Activated naive CD4-positive, alpha-beta T cell treated with anti-CD3 and anti-CD28 coated beads, Interleukin-2, amount 50 U/mL, for 24 hours (primary cell): ENCODE data around the gene MORN1.

Experiments used
- H3K27ac Mint-ChIP-seq: one replicate; pipeline ENCODE4 v1.8.0; 2021; ENCODE audit warnings: mild to moderate bottlenecking, mixed read lengths
- H3K27me3 Mint-ChIP-seq: one replicate; pipeline ENCODE4 v1.8.0; 2021; ENCODE audit warnings: mixed read lengths
- H3K36me3 Mint-ChIP-seq: one replicate; pipeline ENCODE4 v1.8.0; 2021; ENCODE audit warnings: mixed read lengths
- H3K4me1 Mint-ChIP-seq: one replicate; pipeline ENCODE4 v1.8.0; 2021; ENCODE audit warnings: mixed read lengths
- H3K4me3 Mint-ChIP-seq: one replicate; pipeline ENCODE4 v1.8.0; 2021; ENCODE audit warnings: mild to moderate bottlenecking, mixed read lengths
- H3K9me3 Mint-ChIP-seq: one replicate; pipeline ENCODE4 v1.8.0; 2021; ENCODE audit warnings: mixed read lengths

The MORN1 gene

DNA sequence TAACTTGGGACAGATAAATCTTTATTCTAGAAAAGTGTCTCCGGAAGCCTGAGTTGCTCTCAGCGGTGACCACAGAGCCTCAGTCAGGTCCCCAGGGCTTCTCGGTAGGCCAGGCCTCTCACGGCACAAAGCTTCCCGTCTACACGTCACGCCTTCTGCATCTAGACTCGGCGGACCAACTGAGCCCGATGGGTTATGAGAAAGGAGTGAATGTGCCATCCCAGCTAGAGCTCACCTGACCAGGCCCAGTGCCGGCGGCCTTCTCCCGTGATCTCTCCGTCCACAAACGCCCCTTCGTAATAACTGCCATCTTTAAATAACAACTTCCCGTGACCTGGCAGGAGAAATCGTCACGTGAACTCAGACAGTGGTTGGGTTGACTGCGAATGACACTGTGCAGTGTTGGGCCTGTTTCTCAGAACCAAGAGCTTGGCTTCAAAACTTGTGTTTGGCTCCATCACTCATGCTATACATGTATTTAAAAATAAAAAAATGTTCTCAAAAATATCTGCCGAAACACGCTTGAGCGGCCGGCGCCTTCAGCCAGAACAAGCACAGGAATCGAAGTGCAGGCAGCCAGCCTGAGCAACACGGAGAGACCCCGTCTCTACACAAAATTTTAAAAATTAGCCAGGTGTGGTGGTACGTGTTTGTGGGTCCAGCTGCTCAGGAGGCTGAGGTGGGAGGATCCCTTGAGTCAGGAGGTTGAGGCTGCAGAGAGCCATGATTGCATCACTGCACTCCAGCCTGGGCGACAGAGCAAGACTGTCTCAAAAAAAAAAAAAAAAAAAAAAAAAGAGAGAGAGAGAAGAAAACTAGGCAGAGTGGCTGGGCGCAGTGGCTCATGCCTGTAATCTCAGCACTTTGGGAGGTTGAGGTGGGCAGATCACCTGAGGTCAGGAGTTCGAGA lies 3.1 kb downstream of the MORN1 start:
- Mint-ChIP-seq H3K36me3 (peaks cover 1% of the 10 kb centered on the region), H3K9me3 (no peaks in the 10 kb centered on the region), H3K4me1 (peaks cover 17% of the 10 kb centered on the region), H3K27ac (no peak overlapping the region), H3K4me3 (no peak overlapping the region), H3K27me3 (no peaks in the 10 kb centered on the region)

DNA sequence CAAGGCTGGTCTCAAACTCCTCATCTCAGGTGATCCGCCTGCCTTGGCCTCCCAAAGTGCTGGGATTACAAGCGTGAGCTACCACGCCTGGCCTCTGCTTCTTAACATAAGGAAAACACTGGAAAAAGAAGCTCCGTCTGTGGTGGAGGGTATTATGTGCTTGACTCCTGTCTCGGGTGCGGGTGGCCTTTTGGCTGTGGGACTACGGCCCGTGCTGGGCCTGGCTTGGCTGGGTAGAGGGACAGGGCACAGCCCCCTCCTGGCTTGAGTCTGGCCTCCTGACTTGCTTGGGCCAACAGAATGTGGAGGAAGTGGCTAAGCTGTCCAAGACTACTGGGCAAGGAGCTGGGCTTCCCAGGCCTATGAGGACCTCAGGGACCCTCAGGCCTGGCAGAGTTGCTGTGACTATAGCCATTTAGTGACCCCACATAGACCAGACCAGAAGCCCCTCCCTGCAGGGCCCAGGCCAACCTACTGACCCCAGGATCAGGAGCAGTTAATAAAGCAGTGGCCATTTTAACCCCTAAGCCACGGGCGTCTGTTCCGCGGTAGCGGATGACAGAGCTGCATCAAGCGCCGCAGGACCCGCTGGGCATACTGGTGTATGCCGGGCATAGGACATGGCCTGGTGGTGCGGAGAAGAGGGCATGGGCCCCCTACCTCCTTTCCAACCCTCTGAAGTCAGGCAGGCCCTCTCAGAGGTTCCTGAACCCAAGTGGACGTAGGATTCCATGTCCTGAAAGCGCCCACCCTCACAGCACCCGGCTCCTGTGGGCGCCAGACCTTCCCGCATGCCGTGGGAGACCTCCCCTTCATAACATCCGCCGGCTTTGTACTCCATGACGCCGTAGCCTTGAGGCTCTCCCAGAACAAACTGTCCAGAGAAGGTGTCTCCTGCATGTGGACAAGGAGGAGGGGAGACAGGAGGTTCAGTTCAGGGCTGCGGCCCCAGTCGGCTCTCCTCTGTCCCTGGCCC lies 4.4 kb downstream of the MORN1 start:
- H3K27me3 Mint-ChIP-seq: no peaks in the 10 kb centered on the region
- H3K4me3 Mint-ChIP-seq: no peak overlapping the region
- H3K4me1 Mint-ChIP-seq: peaks cover 6% of the 10 kb centered on the region
- no peak overlapping the region for H3K27ac Mint-ChIP-seq
- H3K36me3 Mint-ChIP-seq: no peaks in the 10 kb centered on the region
- no peaks in the 10 kb centered on the region for H3K9me3 Mint-ChIP-seq

DNA sequence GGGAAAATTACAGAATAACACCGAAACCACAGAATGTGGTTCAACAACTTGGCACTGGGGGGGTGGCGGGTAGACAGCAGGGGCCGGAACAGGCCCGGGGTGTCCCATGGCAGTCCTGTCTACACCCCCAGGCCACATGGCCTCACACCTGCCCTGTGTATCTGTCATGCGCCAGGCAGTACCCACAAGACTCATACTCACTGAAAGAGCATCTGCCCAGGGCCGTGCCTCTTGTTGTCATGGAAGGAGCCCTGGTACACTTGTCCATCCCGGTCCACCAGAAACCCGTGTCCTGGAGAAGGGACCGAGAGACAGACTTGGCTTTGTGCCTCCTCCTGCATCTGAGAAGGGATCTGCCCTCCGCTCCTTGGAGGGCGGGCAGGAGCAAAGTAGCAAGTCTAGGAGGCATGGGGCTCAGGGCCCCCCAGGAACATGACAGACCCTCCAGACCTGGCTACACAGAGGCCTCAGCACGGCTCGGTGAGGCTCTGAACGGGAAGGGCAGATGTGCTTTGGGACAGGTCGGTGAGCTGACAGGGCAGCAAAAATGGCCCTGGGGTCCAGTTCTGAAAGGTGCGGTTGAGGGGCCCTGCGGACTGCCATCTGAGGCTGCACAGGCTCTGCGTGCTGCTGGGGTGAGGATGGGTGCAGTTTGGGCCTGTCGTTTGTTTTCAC lies 5.6 kb downstream of the MORN1 start:
- no peak overlapping the region for H3K27ac Mint-ChIP-seq
- no peak overlapping the region for H3K4me3 Mint-ChIP-seq
- H3K27me3 Mint-ChIP-seq: no peaks in the 10 kb centered on the region
- H3K36me3 Mint-ChIP-seq: no peaks in the 10 kb centered on the region
- H3K4me1 Mint-ChIP-seq: peaks cover 6% of the 10 kb centered on the region
- no peaks in the 10 kb centered on the region for H3K9me3 Mint-ChIP-seq

DNA sequence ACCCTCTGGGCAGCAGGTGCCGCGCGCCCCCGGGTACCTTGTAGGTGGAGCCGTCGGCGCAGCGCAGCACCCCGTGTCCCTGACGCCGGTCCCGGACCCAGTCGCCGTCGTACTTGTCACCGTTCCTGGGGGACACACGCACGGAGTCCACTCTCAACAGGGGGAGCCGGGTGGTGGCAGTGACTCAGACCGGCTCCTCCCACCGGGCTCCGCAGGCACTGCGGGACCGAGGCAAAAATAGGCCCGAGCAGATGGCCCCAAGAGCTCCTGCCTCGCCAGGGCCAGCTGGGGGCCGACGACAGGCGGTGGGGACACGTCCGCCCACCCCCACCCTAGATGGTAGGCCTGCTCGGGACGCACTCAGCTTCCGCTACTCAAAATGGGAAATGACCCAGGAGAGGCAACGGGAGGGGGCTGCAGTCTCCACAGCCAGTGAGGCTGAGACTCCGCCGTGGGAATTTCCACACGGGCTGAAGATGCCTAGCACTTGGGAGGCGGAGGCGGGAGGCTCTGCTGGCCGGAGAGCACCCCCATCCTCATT lies 6.3 kb downstream of the MORN1 start:
- H3K4me1 Mint-ChIP-seq: peaks cover 3% of the 10 kb centered on the region

DNA sequence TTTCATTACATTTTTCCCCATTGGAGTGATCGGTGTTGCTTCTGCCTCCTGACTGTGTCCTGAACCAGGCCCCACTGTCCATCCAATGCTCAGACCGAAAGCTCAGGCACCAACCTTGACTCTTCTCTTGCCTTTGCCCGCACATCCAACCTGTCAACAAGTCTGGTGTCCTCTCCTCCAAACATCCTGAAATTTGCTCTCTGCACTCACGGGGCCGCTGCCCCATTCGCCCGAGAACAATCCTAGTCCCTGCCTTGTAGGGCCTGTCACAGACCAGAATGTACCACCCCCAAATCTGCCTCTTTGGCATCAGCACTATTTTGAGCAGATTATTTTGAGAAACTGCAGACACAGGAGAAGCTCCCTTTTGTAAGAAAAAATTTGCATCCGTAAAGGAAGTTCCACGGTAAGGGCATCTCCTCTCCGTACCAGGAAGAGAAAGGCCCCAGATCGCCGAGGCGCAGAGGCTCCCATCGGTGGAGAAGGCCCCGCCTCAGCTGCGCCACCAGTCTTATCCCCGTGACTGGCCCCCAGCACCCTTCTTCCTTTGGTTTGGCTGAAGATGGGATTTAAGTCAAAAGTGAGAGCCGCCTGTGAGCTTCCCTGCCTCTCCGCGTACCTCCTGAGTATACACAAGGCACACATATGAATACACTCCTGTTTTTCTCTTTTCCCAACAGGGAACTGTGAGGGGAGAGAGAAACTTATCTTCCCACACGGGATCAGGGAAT lies 7.1 kb downstream of the MORN1 start:
- Mint-ChIP-seq H3K4me3 (no peak overlapping the region), H3K27ac (no peak overlapping the region), H3K27me3 (no peaks in the 10 kb centered on the region), H3K36me3 (no peaks in the 10 kb centered on the region), H3K4me1 (no peaks in the 10 kb centered on the region), H3K9me3 (no peaks in the 10 kb centered on the region)

More for the DNA sequence above, 6.3 kb downstream of the MORN1 start:
- Mint-ChIP-seq H3K36me3 (no peaks in the 10 kb centered on the region), H3K27ac (no peak overlapping the region), H3K27me3 (no peaks in the 10 kb centered on the region), H3K9me3 (no peaks in the 10 kb centered on the region), H3K4me3 (no peak overlapping the region)

DNA sequence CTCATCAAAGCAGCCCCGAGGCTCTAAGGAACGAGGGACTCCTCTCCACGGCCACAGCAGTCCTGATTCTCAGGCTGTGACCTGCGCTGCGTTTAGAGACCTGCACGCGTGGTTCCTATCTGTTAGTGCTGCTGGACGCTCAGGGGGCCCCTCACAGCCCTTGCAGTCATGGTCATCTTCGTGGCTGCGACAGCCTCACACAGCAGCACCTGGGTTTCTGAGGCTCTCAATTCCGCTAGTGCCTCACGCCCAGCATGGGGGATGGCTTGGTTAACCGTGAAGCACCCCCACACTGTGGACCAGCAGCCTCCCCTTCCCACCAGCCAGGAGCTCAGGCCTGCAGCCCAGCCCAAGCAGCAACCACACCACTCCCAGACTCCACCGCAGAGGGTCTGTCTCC lies 7.8 kb downstream of the MORN1 start:
- Mint-ChIP-seq H3K36me3 (no peaks in the 10 kb centered on the region), H3K27ac (no peak overlapping the region), H3K4me3 (no peak overlapping the region), H3K9me3 (no peaks in the 10 kb centered on the region), H3K27me3 (no peaks in the 10 kb centered on the region), H3K4me1 (no peaks in the 10 kb centered on the region)

DNA sequence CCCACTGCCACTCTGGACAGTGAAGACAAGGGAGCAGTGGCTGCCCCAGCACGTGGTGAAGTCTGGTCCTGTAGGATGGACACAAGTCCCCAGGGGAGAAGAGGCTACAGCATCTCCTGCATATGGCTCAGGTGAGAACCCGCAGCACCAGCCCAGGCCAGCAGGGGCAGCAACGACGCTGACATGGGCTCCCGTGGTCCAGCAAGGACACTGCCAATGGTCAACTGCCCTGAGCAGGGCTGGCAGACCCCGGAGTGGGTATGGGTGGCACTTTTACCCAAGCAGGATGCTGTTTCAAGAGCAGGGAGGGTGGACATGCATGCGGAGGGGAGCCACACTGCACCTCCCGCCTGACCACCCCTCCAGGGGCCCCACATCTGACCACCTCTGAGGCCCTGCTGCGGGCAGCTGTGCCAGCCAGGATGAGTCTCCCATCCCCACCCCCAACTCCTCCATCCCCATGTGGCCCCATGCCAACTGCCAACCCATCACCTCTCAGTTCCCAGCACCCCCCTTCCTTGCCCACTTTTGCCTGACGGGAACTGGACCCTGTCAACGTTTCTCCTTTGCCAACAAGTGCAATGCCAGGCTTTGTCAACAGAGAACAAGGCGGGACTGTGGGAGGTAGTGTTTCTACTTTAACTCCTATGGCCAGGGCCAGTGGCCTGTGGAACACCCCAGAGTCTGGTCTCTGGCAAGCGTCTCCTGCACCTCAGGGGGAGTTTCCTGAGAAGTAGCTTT lies 8.6 kb downstream of the MORN1 start:
- Mint-ChIP-seq H3K4me1 (no peaks in the 10 kb centered on the region), H3K4me3 (no peak overlapping the region), H3K36me3 (no peaks in the 10 kb centered on the region), H3K27ac (no peak overlapping the region), H3K27me3 (no peaks in the 10 kb centered on the region), H3K9me3 (no peaks in the 10 kb centered on the region)

DNA sequence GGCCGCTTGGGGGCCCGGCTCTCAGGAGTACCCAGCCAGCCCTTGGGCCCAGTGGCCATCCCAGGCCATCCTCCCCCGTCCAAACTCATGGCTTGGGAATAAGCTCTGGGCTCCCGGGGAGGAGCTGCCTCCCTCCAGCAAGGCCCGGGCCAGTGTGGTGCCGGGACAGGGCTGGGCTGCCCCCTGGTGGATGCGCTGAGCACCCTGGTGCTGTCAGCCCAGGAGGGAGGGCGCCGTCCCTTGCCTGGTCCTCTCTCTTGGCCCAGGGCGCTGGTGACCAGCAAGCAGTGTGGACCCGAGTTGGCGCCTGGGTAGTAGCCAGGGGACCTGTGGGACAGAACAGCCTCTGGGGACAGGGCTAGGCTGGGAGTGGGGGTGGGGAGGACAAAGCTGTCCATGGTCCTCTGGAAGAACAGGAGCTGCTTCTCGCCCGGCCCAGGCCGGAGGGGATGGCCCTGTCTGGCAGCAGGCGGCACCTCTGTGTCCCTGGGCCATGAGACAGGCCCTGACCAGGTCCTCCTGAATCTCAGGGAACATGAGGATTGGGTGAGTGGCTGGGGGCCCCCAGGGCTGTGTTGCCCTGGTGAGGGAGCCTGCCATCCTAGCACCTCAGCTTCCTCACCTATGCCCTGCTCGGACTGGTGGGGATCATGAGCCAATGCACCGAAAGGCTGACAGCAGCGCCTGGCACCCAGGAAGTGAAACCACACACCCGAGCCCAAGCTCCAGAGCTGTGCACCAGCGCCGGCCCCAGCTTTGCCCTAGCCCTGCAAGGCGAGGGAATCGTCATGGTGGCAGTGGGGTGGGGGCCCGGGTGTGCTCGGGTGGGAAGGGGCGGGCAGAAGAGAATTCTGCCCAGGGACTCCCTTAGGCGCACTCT lies 9.4 kb downstream of the MORN1 start:
- H3K4me3 Mint-ChIP-seq: no peak overlapping the region
- no peaks in the 10 kb centered on the region for H3K27me3 Mint-ChIP-seq
- H3K9me3 Mint-ChIP-seq: no peaks in the 10 kb centered on the region
- H3K36me3 Mint-ChIP-seq: no peaks in the 10 kb centered on the region
- H3K27ac Mint-ChIP-seq: no peak overlapping the region
- no peaks in the 10 kb centered on the region for H3K4me1 Mint-ChIP-seq

DNA sequence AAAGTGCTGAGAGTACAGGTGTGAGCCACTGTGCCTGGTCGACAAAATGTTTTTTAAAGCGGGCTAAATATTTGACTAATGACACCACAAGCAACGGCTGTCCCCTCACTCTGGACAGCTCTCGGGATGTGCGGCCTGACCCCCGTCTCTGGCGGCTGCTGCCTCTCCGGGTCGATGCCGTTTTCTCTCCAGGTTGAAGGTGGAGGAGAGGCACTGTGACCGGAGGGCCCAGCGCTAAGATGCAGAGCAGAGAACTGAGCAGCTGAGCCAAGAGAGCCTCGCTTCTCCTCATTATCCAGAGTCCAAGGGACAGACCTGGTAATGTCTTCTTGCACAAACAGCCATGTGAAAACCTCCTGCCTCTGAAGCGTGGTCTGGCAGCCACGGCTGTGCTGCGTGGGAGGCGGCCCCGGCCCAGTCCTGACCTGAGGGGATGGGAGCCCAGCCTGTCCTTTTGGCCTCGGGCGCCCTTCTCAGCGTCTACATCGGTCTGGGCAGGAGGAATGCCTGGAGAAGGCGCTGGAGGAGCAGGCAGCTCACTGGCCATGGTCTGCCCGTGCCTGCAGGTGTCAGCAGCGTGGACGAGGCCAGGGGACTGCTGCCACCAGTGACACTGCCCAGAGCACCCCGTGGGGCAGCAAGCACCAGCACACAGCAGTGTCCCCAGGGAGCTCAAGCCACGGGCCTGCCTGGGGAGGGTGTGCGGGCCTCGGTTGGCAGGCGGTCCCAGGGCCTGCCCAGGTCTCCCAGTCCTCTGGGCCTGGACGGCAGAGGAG lies 10.3 kb downstream of the MORN1 start:
- H3K4me1 Mint-ChIP-seq: no peaks in the 10 kb centered on the region
- H3K27ac Mint-ChIP-seq: no peak overlapping the region
- no peaks in the 10 kb centered on the region for H3K27me3 Mint-ChIP-seq
- H3K9me3 Mint-ChIP-seq: no peaks in the 10 kb centered on the region
- H3K36me3 Mint-ChIP-seq: no peaks in the 10 kb centered on the region
- H3K4me3 Mint-ChIP-seq: no peak overlapping the region

DNA sequence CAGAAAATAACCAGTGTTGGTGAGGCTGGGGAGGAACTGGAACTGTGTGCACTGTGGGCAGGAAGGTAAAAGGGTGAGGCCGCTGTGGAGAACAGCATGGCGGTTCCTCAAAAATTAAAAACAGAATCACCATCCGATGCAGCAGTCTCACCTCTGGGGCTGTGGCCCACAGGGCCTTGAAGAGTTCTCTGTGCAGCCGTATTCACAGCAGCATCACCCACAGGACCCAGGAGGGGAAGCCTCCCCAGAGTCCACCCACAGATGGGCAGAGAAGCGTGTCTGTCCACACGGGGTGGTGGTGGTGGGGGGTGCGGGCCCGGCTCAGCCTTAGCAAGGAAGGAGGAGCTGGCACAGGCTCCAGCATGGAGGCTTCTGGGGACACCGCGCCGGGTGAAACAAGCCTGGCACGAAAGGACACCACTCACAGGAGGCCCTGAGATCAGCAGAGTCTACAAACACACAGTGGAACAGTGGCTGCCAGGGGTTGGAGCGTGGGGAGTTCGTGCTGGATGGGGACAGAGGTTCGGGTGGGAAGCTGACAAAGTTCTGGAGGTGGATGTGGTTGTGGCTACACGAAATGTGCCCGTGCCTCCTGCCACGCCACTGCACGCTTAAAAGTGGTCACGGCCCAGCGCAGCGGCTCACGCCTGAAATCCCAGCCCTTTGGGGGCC lies 11.5 kb downstream of the MORN1 start:
- Mint-ChIP-seq H3K4me1 (no peaks in the 10 kb centered on the region), H3K9me3 (no peaks in the 10 kb centered on the region), H3K36me3 (no peaks in the 10 kb centered on the region), H3K4me3 (no peak overlapping the region), H3K27ac (no peak overlapping the region), H3K27me3 (no peaks in the 10 kb centered on the region)

DNA sequence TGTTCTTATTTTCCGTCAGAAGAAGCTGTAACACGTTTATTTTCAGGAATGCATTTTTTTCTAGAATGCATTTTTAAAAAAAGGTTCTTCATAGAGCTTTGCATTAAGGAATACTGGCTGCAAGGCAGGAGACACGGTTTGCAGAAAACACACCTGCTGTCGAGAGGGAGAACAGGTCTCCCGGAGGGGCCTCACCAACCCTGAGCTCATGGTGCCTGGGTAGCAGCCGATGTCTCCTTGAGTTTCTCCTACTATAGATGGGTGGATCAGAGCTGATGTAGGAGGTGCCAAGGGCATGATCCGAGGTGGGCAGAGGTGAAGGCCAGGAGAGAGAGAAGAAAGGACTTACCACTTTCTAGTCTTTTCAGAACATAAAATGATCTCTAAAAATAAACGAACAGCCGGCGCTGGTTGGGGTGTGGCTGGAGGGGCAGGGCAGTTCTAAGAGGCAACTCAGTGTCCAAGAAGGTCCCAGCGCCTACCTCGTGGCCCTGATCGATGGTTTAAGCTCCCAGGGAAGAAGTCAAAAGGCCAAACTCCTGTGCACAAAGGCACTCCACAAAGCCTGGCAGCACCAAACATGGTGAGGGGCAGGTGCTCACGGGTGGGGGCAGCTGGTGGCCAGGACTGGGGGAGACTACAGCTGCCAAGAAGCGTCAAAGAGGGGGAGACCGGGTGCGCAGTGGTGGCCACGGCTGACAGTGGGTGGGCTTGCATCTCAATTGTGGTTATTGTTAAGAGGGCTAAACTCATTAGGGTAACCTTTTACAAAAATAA lies 12.2 kb downstream of the MORN1 start:
- H3K4me1 Mint-ChIP-seq: no peaks in the 10 kb centered on the region
- no peak overlapping the region for H3K27ac Mint-ChIP-seq
- no peaks in the 10 kb centered on the region for H3K36me3 Mint-ChIP-seq
- no peak overlapping the region for H3K4me3 Mint-ChIP-seq
- H3K9me3 Mint-ChIP-seq: no peaks in the 10 kb centered on the region
- H3K27me3 Mint-ChIP-seq: no peaks in the 10 kb centered on the region

DNA sequence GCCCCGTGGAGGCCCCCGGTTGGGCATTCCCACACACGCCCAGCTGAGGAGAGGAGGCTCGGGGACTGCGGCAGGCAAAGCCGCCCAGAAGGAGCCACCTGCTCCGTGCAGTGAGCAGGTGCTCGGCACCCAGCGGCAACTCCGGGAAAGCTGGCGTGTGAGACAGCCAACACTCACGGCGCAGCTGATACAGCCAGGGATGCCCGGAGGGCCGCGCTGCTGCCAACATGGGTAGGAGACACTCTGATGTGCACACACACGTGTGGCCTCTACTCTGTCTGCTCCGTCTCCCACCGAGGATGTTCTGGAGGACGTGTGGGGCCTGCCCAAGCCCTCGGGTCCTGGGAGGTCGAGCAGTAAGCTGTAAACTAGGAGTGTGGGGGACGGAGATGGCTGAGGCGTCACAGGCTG lies 12.9 kb downstream of the MORN1 start:
- H3K4me3 Mint-ChIP-seq: no peak overlapping the region
- H3K4me1 Mint-ChIP-seq: no peaks in the 10 kb centered on the region
- H3K36me3 Mint-ChIP-seq: no peaks in the 10 kb centered on the region
- H3K27me3 Mint-ChIP-seq: no peaks in the 10 kb centered on the region
- no peak overlapping the region for H3K27ac Mint-ChIP-seq
- no peaks in the 10 kb centered on the region for H3K9me3 Mint-ChIP-seq
